Measurements from ENCODE around the gene ARID1B. TPM values are rescaled to one million over a fixed set of nuclear protein-coding genes. Genes with fewer than 3 reads are reported as not detected.
A peak's percentile ranks its signal among the peaks of the same experiment; 100 is the strongest.

Gene ARID1B
- total RNA-seq, 1 experiment from 2014 or later, result 35.6 TPM

- ATAC-seq (no peak), DNase-seq (ENCODE audit: low read depth, low spot score) (no peak)
- no peaks in the 10 kb centered on the region for H3K27me3 ChIP-seq (ENCODE audit: insufficient read depth, low read length)
- no peaks in the 10 kb centered on the region for H3K36me3 ChIP-seq (ENCODE audit: control insufficient read depth in 1 of 2, insufficient read depth in 2 of 2, low read length in 2 of 2)
- H3K79me2 ChIP-seq (ENCODE audit: insufficient read depth, low read length), result peaks cover 67% of the 10 kb centered on the region
- H3K27ac ChIP-seq (ENCODE audit: low read depth, low read length), result no peak overlapping the region
- H3K4me2 ChIP-seq (ENCODE audit: low read length), result peak overlapping the region; percentile 77
- no peaks in the 10 kb centered on the region for H3K9me3 ChIP-seq (ENCODE audit: control insufficient read depth in 1 of 2, insufficient read depth in 1 of 2, low read depth in 1 of 2, low read length in 2 of 2)
- peak overlapping the region in 1 of 2 experiments; percentile 16; a peak in 1 of 4 replicates for H3K4me3 ChIP-seq (replicated peaks in 1 of 2; ENCODE audit: low read depth in 1 of 2, low read length in 2 of 2)
- ChIA-PET RAD21 (ENCODE audit: low non-redundant PET in 1 of 2, low total read pairs in 2 of 2, uncharacterized antibody in 2 of 2, unreplicated experiment in 2 of 2) (no interaction called here), POLR2A (no interaction called here), CTCF (no interaction called here)
- H2AFZ ChIP-seq (ENCODE audit: low read depth, low read length, poor library complexity, severe bottlenecking), result no peak overlapping the region
- peaks cover 16% of the 10 kb centered on the region; the same call in 1 of the 2 replicates for H4K20me1 ChIP-seq (ENCODE audit: insufficient read depth)
- TF ChIP-seq POLR2AphosphoS5 (IDR thresholded peaks at IDR 0.05; ENCODE audit: low read depth, low read length), result no peak
- TF ChIP-seq JUND (IDR thresholded peaks at IDR 0.05), result no peak
- no peak for TF ChIP-seq POLR2A (IDR thresholded peaks at IDR 0.05; ENCODE audit: borderline replicate concordance, extremely low read depth, insufficient read depth, insufficient read length)
- TF ChIP-seq ZNF274 (IDR thresholded peaks at IDR 0.05; ENCODE audit: low read depth, low read length), result no peak
- TF ChIP-seq ZBTB33 (IDR thresholded peaks at IDR 0.05; ENCODE audit: extremely low read depth, insufficient replicate concordance, low read length), result no peak
- TF ChIP-seq CBX3 (IDR thresholded peaks at IDR 0.05; ENCODE audit: low read depth), result no peak
- TF ChIP-seq RAD21 (IDR thresholded peaks at IDR 0.05; ENCODE audit: low read depth), result no peak
- TF ChIP-seq ELF1 (IDR thresholded peaks at IDR 0.05; ENCODE audit: borderline replicate concordance, low read depth), result no peak
- no peak for TF ChIP-seq ATF3 (IDR thresholded peaks at IDR 0.05)
- no peak for TF ChIP-seq FOSL1 (IDR thresholded peaks at IDR 0.05; ENCODE audit: low read depth)
- TF ChIP-seq ZFX (IDR thresholded peaks at IDR 0.05), result no peak
- no peak for TF ChIP-seq YY1 (IDR thresholded peaks at IDR 0.05; ENCODE audit: extremely low read depth, insufficient replicate concordance, low read depth, low read length)
- H3K9me2 ChIP-seq (ENCODE audit: insufficient read depth), result no peaks in the 10 kb centered on the region
- no peak overlapping the region for H3K9ac ChIP-seq (ENCODE audit: low read length)
- intact Hi-C loops (cut with micrococcal nuclease), result no loop called here
- no TSS peak for BruUV-seq (replicated peaks)
- H3K4me1 ChIP-seq (ENCODE audit: control insufficient read depth in 1 of 2, insufficient read depth in 2 of 2, low read length in 2 of 2), result peaks cover 19 to 32% of the 10 kb centered on the region in 2 experiments
These were observed 50.2 kb downstream of the ARID1B start for GRCh38 chr6:156827382-156827781.
